DOHH2 (cell line): ENCODE data around the gene AJAP1.

ENCODE experiments used
- H3F3A ChIP-seq: fragments of 200-600 bp; sonication (generic), shearing (Covaris generic); 2 replicates; pipeline ENCODE4 v1.6.0; 2016; ENCODE audit warnings: antibody characterized with exemption, mild to moderate bottlenecking; ENCODE audit not compliant: control insufficient read depth, insufficient read depth
- H3K27ac ChIP-seq: fragments of 200-600 bp; sonication (generic); 2 replicates; pipeline ENCODE4 v1.5.1; 2014; ENCODE audit warnings: low read depth, mild to moderate bottlenecking, low read length, moderate library complexity
- H3K27me3 ChIP-seq: fragments of 200-600 bp; sonication (generic); 2 replicates; pipeline ENCODE4 v1.6.1; 2014; ENCODE audit warnings: mild to moderate bottlenecking, low read length, mixed read lengths; ENCODE audit not compliant: control insufficient read depth
- H3K36me3 ChIP-seq: fragments of 200-600 bp; sonication (generic); 2 replicates; pipeline ENCODE4 v1.6.1; 2014; ENCODE audit warnings: mild to moderate bottlenecking, low read length, moderate library complexity, mixed read lengths; ENCODE audit not compliant: control insufficient read depth
- H3K4me1 ChIP-seq: fragments of 200-600 bp; sonication (generic); 2 replicates; pipeline ENCODE4 v1.6.1; 2014; ENCODE audit warnings: mild to moderate bottlenecking, low read length, mixed read lengths; ENCODE audit not compliant: control insufficient read depth
- H3K4me2 ChIP-seq: fragments of 200-600 bp; sonication (generic); 2 replicates; pipeline ENCODE4 v1.6.0; 2014; ENCODE audit warnings: mild to moderate bottlenecking, low read length, moderate library complexity
- H3K4me3 ChIP-seq: fragments of 200-600 bp; sonication (generic); 2 replicates; pipeline ENCODE4 v1.5.1; 2014; ENCODE audit warnings: mild to moderate bottlenecking, low read length, mixed read lengths
- H3K79me2 ChIP-seq: fragments of 200-600 bp; sonication (generic); 2 replicates; pipeline ENCODE4 v1.6.1; 2014; ENCODE audit warnings: mild to moderate bottlenecking, low read length, mixed read lengths; ENCODE audit not compliant: control insufficient read depth
- H3K9me2 ChIP-seq: fragments of 200-600 bp; sonication (generic); replicated peaks from 2 replicates; pipeline ENCODE4 v1.6.1; 2014; ENCODE audit warnings: mild to moderate bottlenecking, low read length, mixed read lengths; ENCODE audit not compliant: control insufficient read depth
- H3K9me3 ChIP-seq: fragments of 200-600 bp; sonication (generic); 2 replicates; pipeline ENCODE4 v1.6.1; 2014; ENCODE audit warnings: antibody characterized with exemption, low read length, mixed read lengths; ENCODE audit not compliant: control insufficient read depth, insufficient read depth
- H4K20me1 ChIP-seq: fragments of 200-600 bp; sonication (generic); 2 replicates; pipeline ENCODE4 v1.6.0; 2014; ENCODE audit warnings: low read depth, mild to moderate bottlenecking, antibody characterized with exemption, low read length, moderate library complexity; ENCODE audit not compliant: control insufficient read depth, insufficient read depth
- EZH2phosphoT487 ChIP-seq: fragments of 200-600 bp; sonication (generic); IDR thresholded peaks from 2 replicates; pipeline ENCODE4 v1.6.1; 2017; ENCODE audit warnings: borderline replicate concordance, mild to moderate bottlenecking, antibody characterized with exemption, low read length, moderate library complexity, mixed read lengths
- TF ChIP-seq, protein P1 (sequence below): fragments of 200-600 bp; sonication (generic); IDR thresholded peaks from one replicate; pipeline ENCODE4 v1.5.1; 2014; ENCODE audit warnings: antibody characterized with exemption, mild to moderate bottlenecking, low read depth, low read length; ENCODE audit not compliant: poor library complexity, severe bottlenecking

Gene AJAP1

DNA sequence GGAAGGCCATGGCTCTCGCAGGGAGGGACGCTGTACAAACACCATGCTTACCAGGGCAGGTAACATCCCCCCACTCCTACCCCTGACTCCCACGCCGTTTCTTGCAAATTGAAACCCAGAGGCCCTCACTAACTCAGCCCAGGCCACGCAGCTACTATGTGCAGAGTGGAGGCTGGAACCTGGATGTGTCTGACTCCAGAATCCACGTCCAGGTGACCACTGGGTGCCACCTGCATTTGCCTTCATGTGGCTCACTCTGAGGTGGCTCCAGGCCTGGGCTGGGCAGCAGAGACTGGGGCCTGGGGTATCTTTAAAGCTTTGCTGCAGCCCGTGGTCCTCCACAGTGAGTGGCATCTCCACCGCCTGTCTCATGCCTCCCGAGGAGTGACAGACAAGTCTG is 29.6 kb upstream of the AJAP1 start:
- no peaks in the 10 kb centered on the region for H3K79me2 ChIP-seq
- TF ChIP-seq, protein P1, sequence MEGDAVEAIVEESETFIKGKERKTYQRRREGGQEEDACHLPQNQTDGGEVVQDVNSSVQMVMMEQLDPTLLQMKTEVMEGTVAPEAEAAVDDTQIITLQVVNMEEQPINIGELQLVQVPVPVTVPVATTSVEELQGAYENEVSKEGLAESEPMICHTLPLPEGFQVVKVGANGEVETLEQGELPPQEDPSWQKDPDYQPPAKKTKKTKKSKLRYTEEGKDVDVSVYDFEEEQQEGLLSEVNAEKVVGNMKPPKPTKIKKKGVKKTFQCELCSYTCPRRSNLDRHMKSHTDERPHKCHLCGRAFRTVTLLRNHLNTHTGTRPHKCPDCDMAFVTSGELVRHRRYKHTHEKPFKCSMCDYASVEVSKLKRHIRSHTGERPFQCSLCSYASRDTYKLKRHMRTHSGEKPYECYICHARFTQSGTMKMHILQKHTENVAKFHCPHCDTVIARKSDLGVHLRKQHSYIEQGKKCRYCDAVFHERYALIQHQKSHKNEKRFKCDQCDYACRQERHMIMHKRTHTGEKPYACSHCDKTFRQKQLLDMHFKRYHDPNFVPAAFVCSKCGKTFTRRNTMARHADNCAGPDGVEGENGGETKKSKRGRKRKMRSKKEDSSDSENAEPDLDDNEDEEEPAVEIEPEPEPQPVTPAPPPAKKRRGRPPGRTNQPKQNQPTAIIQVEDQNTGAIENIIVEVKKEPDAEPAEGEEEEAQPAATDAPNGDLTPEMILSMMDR, result no peak
- TF ChIP-seq EZH2phosphoT487, result no peak
- H3K36me3 ChIP-seq, result no peaks in the 10 kb centered on the region
- no peak overlapping the region for H3K4me2 ChIP-seq
- H4K20me1 ChIP-seq, result no peaks in the 10 kb centered on the region
- no peaks in the 10 kb centered on the region for H3K27me3 ChIP-seq
- H3F3A ChIP-seq, result no peaks in the 10 kb centered on the region
- no peaks in the 10 kb centered on the region for H3K9me3 ChIP-seq
- H3K9me2 ChIP-seq, result no peaks in the 10 kb centered on the region
- H3K4me3 ChIP-seq, result no peak overlapping the region
- H3K27ac ChIP-seq, result no peak overlapping the region
- peaks cover 6% of the 10 kb centered on the region for H3K4me1 ChIP-seq

DNA sequence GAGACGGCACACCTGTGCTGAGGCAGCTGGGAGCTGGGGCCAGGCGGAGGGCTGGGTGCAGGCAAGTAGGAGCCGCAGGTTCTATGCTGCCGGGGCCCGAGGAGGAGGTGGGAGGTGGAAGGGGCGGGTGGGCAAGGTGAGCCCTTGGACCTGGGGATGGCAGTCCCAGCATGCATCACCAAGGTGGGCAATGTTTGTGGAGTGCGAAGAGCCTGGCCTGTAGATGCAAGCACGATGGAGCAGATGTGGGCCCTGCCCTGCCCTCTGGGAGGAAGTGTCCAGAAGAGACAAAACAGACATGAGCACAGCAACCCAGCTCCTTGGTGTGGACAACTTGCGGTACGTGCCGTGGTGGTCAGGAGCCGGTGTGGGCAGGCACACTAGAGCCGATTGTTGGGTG is 28.3 kb upstream of the AJAP1 start:
- no peak overlapping the region for H3K4me3 ChIP-seq
- H3K27ac ChIP-seq, result no peak overlapping the region
- no peaks in the 10 kb centered on the region for H3F3A ChIP-seq
- H3K79me2 ChIP-seq, result no peaks in the 10 kb centered on the region
- H3K36me3 ChIP-seq, result no peaks in the 10 kb centered on the region
- no peaks in the 10 kb centered on the region for H3K9me2 ChIP-seq
- H4K20me1 ChIP-seq, result no peaks in the 10 kb centered on the region
- peaks cover 18% of the 10 kb centered on the region for H3K4me1 ChIP-seq
- no peaks in the 10 kb centered on the region for H3K9me3 ChIP-seq
- H3K27me3 ChIP-seq, result no peaks in the 10 kb centered on the region
- no peak overlapping the region for H3K4me2 ChIP-seq
- TF ChIP-seq, protein P1, result no peak
- no peak for TF ChIP-seq EZH2phosphoT487

DNA sequence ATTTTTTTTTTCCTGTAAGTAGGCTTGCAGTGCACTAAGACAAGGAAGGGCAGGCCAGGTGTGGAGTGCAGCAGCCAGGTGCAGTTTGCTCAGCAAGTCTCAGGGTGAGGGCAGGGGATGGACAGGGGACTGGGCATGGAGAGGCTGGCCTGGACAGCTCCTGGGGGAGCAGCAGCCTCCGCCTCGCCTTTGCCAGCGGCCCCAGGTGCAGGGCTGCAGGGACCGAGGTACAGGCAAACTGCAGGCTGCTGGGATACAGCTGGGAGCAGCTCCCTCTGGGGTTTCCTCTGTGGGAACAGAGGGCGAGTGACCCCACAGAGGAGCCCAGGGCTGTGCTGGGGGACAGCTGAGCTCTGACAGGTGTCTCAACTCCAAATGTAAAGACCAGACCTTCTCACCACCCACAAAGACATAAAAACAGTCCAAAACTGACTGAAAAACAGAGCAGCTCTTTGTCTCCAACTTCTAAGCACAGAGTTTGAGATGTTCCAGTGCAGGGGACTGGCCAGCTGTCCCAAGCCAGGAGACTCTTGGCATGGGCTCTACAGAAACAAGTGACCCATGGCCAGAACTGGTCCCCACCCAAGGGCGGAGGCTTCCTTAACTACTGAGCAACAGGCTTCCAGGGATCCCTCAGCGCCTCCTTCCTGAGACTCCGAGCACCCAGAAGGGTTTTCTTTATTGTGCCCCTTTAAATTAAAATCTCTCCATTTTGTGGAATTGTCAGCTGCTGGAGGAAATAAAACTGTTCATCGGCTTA is 27.7 kb upstream of the AJAP1 start:
- Histone ChIP-seq H3K9me2 (no peaks in the 10 kb centered on the region), H3K4me2 (no peak overlapping the region), H3K4me3 (no peak overlapping the region), H3K27me3 (no peaks in the 10 kb centered on the region), H3F3A (no peaks in the 10 kb centered on the region), H3K79me2 (no peaks in the 10 kb centered on the region), H3K9me3 (no peaks in the 10 kb centered on the region), H3K27ac (no peak overlapping the region), H4K20me1 (no peaks in the 10 kb centered on the region), H3K36me3 (no peaks in the 10 kb centered on the region), H3K4me1 (peaks cover 24% of the 10 kb centered on the region)
- TF ChIP-seq, protein P1, result no peak
- TF ChIP-seq EZH2phosphoT487, result no peak
